GM21737 (cell line): ENCODE results near the gene IARS2.
"Not testable (repeated sequence)": the region's sequence is repeated elsewhere in the genome, so short reads cannot be mapped to it uniquely, and the experiment has no call there.

ENCODE experiments used
- ATAC-seq: cut with Tn5 transposase; IDR thresholded peaks from one replicate; pipeline ENCODE4 v1.9.1; 2021; ENCODE audit warnings: mild to moderate bottlenecking, moderate library complexity; ENCODE audit not compliant: unreplicated experiment

Gene IARS2

DNA sequence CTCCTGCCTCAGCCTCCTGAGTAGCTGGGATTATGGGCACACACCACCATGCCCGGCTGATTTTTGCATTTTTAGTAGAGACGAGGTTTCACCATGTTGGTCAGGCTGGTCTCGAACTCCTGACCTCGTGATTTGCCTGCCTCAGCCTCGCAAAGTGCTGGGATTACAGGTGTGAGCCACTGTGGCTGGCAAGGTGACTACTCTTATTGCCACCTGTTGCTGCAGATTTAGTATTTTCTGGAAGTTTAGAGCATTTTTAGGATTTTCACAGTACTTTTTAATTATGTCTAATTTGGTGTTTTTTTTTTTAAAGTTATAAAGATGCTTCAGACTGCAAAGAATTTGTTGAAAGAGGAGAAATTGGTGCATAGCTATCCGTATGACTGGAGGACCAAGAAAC, 16.5 kb downstream of the IARS2 start:
- not testable (repeated sequence) for ATAC-seq

DNA sequence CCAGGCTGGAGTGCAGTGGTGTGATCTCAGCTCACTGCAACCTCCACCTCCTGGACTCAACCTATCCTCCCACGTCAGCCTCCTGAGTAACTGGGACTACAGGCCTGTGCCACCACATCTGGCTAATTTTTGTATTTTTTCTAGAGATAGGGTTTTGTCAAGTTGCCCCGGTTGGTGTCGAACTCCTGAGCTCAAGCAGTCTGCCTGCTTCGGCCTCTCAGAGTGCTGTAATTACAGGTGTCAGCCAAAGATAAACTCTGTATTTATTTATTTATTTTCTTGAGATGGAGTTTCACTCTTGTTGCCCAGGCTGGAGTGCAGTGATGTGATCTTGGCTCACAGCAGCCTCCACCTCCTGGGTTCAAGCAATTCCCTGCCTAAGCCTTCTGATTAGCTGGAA, 18.7 kb downstream of the IARS2 start:
- ATAC-seq, result not testable (repeated sequence)

DNA sequence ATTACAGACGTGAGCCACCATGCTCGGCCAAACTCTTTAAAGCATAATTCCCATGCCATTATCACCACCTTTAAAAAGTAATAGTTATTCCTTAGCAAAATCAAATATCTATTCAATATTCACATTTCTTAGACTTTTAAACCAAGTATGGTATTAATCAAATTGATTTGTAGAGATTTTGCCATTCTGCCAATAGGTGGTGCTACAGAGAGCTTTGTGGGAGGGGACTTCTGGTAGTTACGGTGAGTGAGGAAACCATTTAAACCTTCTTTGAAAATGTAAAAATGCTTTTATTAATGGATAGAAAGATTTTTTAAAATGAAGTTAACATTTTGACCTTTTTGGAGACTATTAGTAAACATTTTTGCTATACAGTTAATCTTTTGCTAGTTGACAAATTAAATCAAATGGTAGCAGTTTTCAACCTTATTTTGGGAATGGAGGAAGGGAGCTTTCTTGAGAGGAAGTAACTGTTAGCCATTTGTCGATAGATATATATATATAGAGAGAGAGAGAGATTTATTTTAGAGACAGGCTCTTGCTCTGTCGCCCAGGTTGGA, 19.3 kb downstream of the IARS2 start:
- no peak for ATAC-seq

DNA sequence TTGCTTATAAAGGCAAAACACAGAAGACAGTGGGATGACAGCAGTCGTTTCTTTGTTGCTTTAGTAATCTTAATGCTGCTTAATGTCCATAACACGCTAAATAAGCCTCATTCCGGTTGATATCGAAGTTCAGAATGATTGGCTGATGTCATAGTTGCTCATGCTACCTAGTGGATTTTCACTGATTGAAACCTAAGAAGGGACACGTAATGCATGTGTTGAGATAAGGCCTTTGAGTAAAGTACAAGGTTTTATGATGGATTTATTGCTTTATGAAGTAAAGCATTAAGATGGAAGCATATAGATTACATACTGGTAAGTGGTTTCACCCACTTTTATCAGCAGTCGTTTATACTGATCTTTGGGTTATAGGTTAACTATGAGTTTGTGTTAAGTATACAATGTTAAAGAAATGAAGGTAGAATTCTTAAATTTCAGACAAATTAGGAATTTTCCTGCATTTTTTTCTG, 25.1 kb downstream of the IARS2 start:
- ATAC-seq, result no peak

DNA sequence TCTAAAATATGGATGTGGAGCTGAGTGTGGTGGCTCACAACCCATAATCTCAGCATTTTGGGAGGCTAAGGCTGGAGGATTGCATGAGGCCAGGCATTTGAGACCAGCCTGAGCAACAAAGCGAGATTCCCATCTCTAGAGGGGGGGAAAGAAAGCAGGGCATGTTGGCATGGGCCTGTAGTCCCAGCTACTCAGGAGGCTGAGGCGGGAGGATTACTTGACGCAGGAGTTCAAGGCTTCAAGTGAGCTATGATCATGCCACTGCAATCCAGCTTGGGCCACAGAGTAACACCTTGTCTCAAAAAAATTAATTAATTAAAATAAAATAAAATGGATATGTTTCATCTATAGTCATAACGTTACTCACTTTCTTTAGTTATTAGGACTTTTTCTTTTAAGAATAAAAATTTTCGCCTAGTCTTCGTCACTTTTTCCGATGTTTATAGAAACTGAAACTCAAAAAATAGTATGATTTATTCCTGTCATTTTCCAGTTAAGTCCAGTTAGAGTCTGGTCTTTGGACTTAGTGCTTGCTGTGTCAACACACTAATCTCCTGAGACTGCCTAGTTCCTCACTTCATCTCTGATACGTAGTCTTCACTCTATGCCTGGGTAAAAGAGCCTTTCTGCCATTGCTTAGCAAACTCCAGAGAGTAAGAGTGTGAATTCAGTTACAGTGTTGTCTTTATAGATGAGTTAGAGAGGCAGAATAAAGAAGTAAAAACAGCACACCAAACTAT, 28.0 kb downstream of the IARS2 start:
- ATAC-seq, result no peak

DNA sequence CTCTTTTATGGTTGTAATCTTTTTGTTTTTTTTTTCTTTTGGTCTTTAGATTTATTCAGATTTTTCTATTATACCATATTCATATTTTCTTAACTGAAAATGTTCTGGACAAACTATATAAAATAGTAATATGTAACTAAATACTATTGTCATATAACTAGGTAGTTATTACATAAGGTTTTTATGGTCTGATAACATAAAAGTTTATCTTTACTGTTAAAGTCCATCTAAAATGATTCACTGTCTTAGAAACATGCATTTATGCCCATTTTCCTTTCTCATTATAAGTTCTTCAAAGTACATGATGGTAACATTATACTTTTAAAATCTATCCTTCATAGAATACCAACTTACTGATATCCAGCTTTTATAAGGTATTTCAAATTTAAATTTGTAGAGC, 29.1 kb downstream of the IARS2 start:
- ATAC-seq, result no peak

DNA sequence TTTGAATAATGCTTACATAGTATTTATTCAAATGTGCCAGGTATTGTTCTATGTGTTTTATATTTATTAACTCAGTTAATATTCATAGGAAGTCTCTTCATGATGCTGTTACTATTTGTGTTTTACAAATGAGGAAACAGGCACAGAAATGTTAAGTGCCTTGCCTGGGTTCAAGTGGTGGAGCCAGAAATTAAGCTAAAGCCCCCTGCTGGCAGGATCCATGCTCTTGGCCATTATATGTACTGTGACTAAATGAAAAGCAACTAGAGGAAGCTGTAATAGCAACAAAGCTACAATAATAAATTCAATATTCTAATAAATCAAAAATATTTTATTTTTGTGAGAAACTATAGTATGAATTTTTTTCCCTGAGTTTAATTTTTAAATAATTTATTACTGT, 30.0 kb downstream of the IARS2 start:
- no peak for ATAC-seq

DNA sequence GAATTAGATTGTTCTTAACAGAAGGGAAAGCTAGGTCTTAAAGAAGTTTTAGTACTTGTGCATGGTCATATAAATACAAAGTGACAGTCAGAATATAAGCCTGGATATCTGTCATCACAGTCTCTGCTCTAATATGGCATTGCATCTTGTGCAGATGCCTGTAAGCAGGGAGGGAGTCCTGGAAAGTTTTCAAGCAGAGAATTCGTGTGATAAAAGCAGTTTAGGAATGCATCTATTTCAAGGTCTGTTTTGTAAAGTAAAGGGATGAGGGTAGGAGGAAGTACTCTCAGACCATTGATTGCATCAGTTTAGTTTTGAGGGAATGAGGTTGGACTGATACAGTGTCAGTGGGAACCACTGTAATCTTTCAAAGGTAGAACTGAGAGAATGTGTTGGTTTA, 30.6 kb downstream of the IARS2 start:
- ATAC-seq, result no peak

DNA sequence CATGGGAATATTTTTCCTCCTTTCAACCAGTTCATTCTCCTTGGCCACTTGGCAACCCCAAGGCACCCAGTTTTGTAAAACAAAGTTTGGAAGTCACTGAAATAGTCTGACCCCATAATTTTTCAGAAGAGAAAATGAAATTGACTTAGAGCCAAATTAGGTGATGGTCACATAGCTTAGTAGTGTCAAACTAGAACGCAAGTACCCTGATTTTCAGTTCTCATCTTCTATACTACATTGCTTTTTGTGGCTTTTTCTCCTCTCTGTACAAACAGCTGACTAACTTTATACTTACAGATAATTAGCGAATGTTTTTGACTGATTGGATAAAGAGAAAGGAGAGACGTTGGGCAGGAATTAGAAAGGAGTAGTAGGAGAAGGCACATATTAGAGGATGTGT, 33.1 kb downstream of the IARS2 start:
- ATAC-seq, result no peak

DNA sequence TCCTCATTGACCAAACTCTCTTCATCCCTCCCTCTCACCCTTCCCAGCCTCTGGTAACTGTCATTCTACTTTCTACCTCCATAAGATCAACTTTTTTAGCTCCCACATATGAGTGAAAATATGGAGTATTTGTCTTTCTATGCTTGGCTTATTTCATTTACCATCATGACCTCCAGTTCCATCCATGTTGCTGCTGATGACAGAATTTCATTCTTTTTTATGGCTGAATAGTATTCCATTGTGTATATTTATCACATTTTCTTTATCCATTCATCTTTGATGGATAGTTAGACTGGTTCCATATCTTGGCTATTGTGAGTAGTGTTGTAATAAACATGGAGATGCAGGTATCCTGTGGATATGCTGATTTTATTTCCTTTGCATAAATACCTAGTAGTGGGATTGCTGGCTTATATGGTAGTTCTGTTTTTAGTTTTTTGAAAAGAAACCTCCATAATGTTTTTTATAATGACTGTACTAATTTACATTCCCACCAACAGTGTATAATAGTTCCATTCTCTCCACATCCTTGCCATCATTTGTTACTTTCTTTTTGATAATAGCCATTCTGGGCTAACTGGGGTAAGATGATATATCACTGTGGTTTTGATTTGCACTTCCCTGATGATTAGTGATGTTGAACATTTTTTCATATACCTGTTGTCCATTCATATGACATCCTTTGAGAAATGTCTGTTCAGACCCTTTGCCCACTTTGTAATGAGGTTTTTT, 35.7 kb downstream of the IARS2 start:
- no peak for ATAC-seq

DNA sequence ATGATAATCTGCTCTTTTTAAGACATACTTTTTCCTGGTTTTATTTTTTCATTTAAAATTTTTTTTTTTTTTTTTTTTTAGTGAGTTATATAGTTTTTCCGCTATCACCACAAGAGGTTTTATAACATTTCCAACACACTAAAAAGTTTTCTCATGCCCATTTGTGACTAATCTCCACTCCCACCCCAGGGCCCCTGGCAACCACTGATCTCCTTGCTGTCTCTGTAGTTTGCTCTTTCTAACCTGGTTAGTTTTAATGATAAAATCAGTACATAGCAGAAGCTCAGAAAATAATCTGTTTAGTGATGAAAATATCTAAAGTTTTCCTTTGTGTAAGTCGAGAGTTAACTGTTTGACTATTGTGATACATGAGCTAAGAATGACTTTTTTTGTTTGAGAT, 41.8 kb downstream of the IARS2 start:
- ATAC-seq, result no peak

DNA sequence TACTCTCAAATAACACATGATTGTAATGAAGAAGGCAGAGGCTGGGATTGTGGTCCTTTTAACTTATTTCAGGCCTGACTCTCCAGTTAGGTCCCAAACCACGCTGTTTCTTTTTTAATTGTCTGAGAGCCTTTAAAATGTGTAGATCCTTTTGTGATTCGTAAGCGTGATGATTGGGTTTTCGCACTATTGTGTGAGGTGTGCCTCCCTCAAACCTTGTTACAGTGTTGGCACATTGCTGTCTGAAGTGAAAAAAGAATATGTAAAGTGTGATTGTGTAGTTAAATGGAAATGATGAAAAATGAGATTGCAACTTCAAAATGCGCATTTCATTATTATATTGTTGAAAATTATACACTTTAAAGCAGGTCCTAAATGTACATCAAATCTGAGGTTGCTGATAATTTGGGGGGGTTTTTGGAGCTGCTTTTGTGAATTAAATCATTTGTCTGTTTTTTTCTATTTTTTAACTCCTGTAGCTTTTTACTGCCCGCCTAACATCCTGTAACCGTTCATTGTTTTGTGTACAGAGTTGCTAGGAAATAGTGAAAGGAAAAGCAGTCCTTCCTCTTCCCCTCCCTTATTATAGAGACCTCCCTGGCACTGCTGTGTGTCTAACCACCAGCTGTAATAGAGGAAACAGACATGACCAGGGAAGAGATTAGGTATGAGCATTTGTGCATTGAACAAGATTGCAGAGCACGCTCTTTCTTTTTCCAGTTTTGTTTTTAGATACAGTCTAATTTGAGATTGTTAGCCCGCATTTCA, 43.3 kb downstream of the IARS2 start:
- ATAC-seq, result no peak

DNA sequence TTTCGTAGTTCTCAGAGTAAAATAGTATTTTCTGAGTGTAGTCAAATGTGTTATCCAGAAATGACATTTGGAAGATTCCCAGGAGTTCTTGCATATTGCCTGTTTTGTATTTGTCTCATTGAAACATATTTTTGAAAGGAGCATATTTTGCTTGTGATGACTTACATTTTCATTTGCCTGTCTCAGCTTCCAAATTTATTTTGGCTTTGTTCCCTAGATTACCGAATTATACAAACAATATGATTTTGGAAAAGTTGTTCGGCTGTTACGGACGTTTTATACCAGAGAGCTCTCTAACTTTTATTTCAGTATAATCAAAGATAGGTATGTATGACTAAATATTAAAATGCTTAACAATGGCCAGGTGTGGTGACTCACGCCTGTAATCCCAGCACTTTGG, 46.0 kb downstream of the IARS2 start:
- ATAC-seq, result no peak

DNA sequence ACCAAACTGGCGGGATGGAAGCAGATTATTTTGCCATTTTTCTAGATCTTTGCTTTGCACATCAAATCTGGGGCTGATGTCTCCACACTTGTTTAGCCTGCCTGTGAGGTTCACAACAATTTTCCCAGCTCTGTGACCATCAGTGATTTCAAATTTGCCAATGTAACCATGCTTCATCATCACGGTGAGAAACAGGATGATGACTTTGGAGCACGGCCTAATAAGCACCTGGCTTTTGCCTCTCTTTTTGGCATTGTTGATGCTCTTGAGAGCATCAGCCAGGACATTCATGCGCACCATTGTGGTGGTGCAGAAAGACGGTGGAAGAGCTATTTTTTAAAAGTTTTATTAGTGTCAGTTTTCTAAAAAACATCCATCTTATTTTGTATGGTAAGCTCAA, 50.1 kb downstream of the IARS2 start:
- no peak for ATAC-seq

DNA sequence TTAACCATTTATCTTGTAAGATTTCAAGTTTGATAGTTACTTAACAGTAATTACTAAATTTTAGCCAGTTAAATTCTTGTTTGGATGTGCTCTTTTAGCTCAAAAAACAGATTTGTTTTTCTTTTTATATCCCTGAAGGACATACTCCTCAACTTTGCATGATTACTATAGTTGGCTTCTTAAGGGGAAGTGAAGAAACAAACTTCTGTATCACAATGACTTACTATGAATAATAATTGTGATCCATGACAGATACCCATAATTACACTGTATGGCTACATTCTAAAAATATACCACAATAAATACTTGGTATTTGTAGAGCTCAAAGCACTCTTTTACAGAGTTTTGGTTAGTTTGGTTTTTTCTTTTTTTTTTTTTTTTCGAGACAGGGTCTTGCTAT, 55.8 kb downstream of the IARS2 start:
- ATAC-seq, result no peak

DNA sequence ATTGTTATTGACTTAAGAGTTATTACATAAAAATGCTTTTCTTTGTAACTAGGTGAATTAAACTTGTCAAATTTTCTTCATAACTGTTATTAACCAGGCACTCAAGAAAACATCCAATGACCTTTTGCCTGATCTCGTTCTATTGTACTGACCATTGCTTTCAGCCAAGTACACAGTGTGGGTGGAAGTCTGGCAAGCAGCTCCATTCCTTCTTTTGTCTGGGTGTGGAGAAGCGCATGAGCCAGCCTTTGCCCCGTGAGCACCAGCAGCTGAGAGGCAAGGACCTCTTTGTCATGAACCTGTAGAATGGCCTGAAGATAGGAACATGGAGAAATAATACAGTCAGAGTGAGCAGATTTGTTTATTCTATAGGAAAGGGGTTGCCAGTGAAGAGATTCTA, 57.5 kb downstream of the IARS2 start:
- ATAC-seq, result no peak

DNA sequence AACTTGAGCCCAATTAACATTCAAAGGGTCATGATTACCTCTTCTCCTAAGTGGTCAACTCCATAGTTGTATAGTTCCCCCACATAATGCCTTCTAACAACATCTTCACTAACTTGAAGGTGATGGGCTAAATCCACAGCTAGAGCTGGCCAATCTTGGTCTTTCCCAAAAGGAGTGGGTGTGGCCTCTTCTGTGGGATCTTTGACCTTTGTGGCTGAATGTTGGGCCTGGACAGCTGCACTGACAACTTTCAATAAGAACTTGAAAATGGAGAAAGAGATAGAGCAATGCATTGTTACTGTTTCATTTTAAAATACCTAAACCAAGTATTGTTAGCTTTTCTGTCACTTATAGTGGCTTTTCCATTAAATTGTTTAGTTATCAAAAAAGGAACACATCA, 59.2 kb downstream of the IARS2 start:
- ATAC-seq, result no peak

DNA sequence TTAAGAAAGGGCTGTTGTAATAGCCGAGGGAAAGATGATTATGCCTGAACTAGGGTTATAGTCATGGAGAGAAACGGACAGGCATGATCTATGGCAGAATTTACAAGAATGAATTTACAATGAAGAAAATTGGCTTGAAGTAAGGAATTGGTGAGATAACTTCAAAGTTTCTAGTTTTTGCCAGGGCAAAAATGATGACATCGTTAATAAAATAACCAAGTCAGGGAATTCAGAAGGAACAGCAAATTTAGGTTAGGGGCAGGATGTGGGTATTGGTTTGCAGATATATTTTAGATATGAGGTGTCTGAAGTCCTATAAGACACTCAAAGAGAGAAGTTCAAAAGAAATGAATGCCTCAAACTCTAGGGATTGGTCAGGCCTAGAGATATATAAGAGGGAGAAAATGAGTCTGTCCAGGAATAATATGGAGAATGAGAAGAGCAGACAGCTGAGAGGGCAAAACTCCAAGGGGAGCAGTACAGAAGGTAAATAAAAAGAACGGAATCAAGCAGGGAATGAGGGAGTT, 62.8 kb downstream of the IARS2 start:
- ATAC-seq, result no peak

DNA sequence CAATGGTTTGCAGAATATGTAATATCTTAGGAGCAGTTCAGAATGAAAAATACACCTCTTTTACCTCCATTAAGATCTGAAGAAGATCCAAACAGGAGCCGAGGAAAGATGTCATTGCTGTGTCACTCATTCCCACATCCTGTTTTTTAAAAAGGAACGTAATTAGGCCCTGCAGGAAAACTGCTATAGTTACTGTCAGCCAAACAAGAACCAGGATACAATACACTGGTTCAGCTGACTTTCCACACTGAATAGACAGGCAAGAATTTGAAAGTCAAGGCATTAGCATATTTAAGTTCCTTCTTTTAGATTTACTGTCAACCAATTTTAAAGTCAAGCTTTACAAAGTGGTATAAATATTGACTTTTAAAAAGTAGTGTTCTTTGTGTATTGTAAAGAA, 63.8 kb downstream of the IARS2 start:
- ATAC-seq, result no peak

DNA sequence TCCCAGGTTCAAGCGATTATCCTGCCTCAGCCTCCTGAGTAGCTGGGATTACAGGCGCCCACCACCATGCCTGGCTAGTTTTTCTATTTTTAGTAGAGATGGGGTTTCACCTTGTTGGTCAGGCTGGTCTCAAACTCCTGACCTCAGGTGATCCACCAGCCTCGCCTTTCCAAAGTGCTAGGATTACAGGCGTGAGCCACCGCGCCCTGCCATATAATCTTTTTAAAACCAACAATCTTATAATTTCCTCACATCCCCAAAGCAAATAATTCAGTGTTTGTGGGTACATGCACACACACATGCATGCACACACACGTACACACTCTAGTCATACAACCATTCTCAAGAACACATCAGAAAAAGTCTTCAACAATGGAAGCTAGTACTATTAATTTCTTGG, 64.6 kb downstream of the IARS2 start:
- not testable (repeated sequence) for ATAC-seq

DNA sequence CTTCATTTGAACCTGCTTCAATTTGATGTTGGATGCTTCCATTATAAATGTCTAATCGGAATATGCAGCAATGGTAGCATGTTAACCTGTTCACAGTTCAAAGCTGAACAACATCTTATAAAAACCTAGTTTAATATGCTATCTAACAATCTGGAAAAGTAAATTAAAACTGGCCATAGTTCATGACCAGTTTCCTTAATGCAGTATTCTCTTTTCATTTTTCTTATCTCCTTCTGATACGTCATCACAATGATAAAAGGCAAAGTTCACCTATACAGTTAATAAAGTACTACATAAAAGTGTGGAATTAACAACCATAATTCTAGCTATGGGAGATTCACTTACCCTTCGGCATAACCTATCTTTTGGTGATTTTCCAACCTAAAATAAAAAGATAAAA, 65.1 kb downstream of the IARS2 start:
- no peak for ATAC-seq
